HepG2 (cell line): ENCODE data around the gene DOCK2. TPM values are rescaled to one million over a fixed set of nuclear protein-coding genes. Genes with fewer than 3 reads are reported as not detected.

ENCODE experiments used
- ATAC-seq: fragments of 200-7000 bp; cut with Tn5 transposase; 3 replicates; pipeline ENCODE4 v1.9.1; 2020; ENCODE audit warnings: mild to moderate bottlenecking, moderate library complexity
- BruUV-seq: library from RNA; stranded (reverse); fragments of 400-500 nt; replicated peaks from 2 replicates; lab custom pipeline; 2021; lab: Mats Ljungman, UMichigan
- CTCF ChIA-PET: fragments of 300-600 bp; formaldehyde crosslinking; extraction: SDS; loops from one replicate; lab custom pipeline; 2021; ENCODE audit warnings: low total read pairs, inconsistent platforms, low intra/inter-chr PET ratio; lab: Yijun Ruan, JAX
- POLR2A ChIA-PET: fragments of 350-600 bp; sonication (Branson Sonifier 250); formaldehyde crosslinking; loops from one replicate; lab custom pipeline; 2020; ENCODE audit warnings: antibody characterized with exemption, inconsistent platforms; lab: Yijun Ruan, JAX
- DNase-seq: peaks from one replicate; pipeline ENCODE4 v3.0.0-alpha.2; 2015; ENCODE audit warnings: low spot score
- FAIRE-seq: peaks from 3 replicates; lab custom pipeline; 2011; peaks lifted over from hg19 to GRCh38; lab: Jason Lieb, UNC
- H2AFZ ChIP-seq: one replicate; pipeline ENCODE4 v1.6.1; 2011; ENCODE audit warnings: low read length, inconsistent platforms
- H3K27ac ChIP-seq: fragments of 300-600 bp; 3 replicates; pipeline ENCODE4 v1.8.0; 2011; ENCODE audit warnings: mixed run types, mild to moderate bottlenecking, mixed read lengths, low read length, inconsistent platforms; ENCODE audit not compliant: insufficient read depth; ENCODE audit errors: extremely low read length
- H3K27me3 ChIP-seq, 2 experiments: fragments of 200-600 bp in 1 of 2; 2 replicates in 1 of 2; 3 replicates in 1 of 2; pipeline versions ENCODE4 v1.6.0 to v1.8.0; 2011; ENCODE audit warnings: low read length in 2 of 2, mild to moderate bottlenecking in 2 of 2, moderate library complexity in 2 of 2, inconsistent platforms in 1 of 2; ENCODE audit not compliant: insufficient read depth in 2 of 2, control insufficient read depth in 1 of 2
- H3K36me3 ChIP-seq, 2 experiments: fragments of 200-600 bp in 1 of 2; replicated peaks in 1 of 2; 2 replicates in 1 of 2; 3 replicates in 1 of 2; pipeline versions ENCODE4 v1.5.1 to v1.8.0; 2011; ENCODE audit warnings: low read length in 2 of 2, inconsistent platforms in 1 of 2; ENCODE audit not compliant: insufficient read depth in 2 of 2, control insufficient read depth in 1 of 2
- H3K4me1 ChIP-seq: 2 replicates; pipeline ENCODE4 v1.5.1; 2012; ENCODE audit warnings: low read length, inconsistent platforms; ENCODE audit not compliant: insufficient read depth
- H3K4me2 ChIP-seq: 2 replicates; pipeline ENCODE4 v1.6.0; 2011; ENCODE audit warnings: low read depth, low read length, inconsistent platforms
- H3K4me3 ChIP-seq, 3 experiments: fragments of 200-600 bp in 1 of 3; sonication (generic), shearing (Covaris generic) in 1 of 3; replicated peaks in 1 of 3; 2 replicates each; pipeline ENCODE4 v1.5.1; 2011 to 2016; ENCODE audit warnings: low read length in 3 of 3, inconsistent platforms in 2 of 3, low read depth in 2 of 3, mild to moderate bottlenecking in 2 of 3, control low read depth in 1 of 3, mixed read lengths in 1 of 3; ENCODE audit not compliant: insufficient read depth in 1 of 3
- H3K79me2 ChIP-seq: one replicate; pipeline ENCODE4 v1.6.1; 2011; ENCODE audit warnings: low read length, inconsistent platforms; ENCODE audit not compliant: insufficient read depth
- H3K9ac ChIP-seq: 2 replicates; pipeline ENCODE4 v1.6.0; 2011; ENCODE audit warnings: mild to moderate bottlenecking, low read depth, low read length, inconsistent platforms; ENCODE audit not compliant: insufficient read depth
- H3K9me3 ChIP-seq: 2 replicates; pipeline ENCODE4 v1.5.1; 2012; ENCODE audit warnings: mild to moderate bottlenecking, low read length
- H4K20me1 ChIP-seq: 2 replicates; pipeline ENCODE4 v1.6.0; 2011; ENCODE audit warnings: inconsistent platforms, mild to moderate bottlenecking, low read length, moderate library complexity; ENCODE audit not compliant: insufficient read depth
- HMG20B ChIP-seq: conservative IDR thresholded peaks from 2 replicates; pipeline ENCODE4 v1.6.1; 2016; ENCODE audit warnings: missing genetic modification reagents, missing compliant biosample characterization
- MTA3 ChIP-seq: sonication (generic); formaldehyde crosslinking; IDR thresholded peaks from 2 replicates; pipeline ENCODE4 v1.4.0; 2020; ENCODE audit warnings: missing genetic modification reagents
- PPARG ChIP-seq: conservative IDR thresholded peaks from 2 replicates; pipeline ENCODE4 v1.6.1; 2016; ENCODE audit warnings: missing biosample characterization, missing genetic modification reagents
- SNAI1 ChIP-seq: sonication (generic); formaldehyde crosslinking; IDR thresholded peaks from 2 replicates; pipeline ENCODE4 v1.5.0; 2020; ENCODE audit warnings: mild to moderate bottlenecking, missing genetic modification reagents, borderline replicate concordance
- TCF7 ChIP-seq: sonication (generic); IDR thresholded peaks from 2 replicates; pipeline ENCODE4 v1.6.1; 2016; ENCODE audit warnings: antibody characterized with exemption, low read depth
- THAP11 ChIP-seq: IDR thresholded peaks from 2 replicates; pipeline ENCODE4 v1.6.1; 2016; ENCODE audit warnings: missing biosample characterization, missing genetic modification reagents
- TIGD3 ChIP-seq: sonication (generic); formaldehyde crosslinking; IDR thresholded peaks from 2 replicates; pipeline ENCODE4 v1.5.1; 2020; ENCODE audit warnings: mild to moderate bottlenecking, missing genetic modification reagents, borderline replicate concordance
- ZGPAT ChIP-seq: IDR thresholded peaks from 2 replicates; pipeline ENCODE4 v1.6.1; 2016; ENCODE audit warnings: mild to moderate bottlenecking
- ZNF18 ChIP-seq: sonication (generic); formaldehyde crosslinking; IDR thresholded peaks from 2 replicates; pipeline ENCODE4 v1.8.0; 2022; ENCODE audit warnings: mild to moderate bottlenecking, missing genetic modification reagents; ENCODE audit not compliant: insufficient replicate concordance
- ZNF441 ChIP-seq: sonication (generic); formaldehyde crosslinking; IDR thresholded peaks from 2 replicates; pipeline ENCODE4 v1.7.0; 2021; ENCODE audit warnings: missing genetic modification reagents, borderline replicate concordance
- ZNF577 ChIP-seq: sonication (generic); formaldehyde crosslinking; IDR thresholded peaks from 2 replicates; pipeline ENCODE4 v1.4.0; 2020; ENCODE audit warnings: mild to moderate bottlenecking, low read depth, missing genetic modification reagents, borderline replicate concordance
- ZNF724P ChIP-seq: sonication (generic); formaldehyde crosslinking; IDR thresholded peaks from 2 replicates; pipeline ENCODE4 v1.8.0; 2022; ENCODE audit warnings: missing genetic modification reagents, borderline replicate concordance
- WGBS: methylation state at CpG from one replicate; pipeline ENCODE4 v1.1.6; 2017; ENCODE audit warnings: low lambda C conversion rate; 5-methylcytosine and 5-hydroxymethylcytosine counted together
- in situ Hi-C: cut with HindIII; loops from 2 replicates; pipeline ENCODE4 v1.10.0; 2017; ENCODE audit warnings: low pct_unique_long_range_greater_than_20kb; ENCODE audit not compliant: extremely low pct_ligation_motif_present
- intact Hi-C: fragments of 100-400 bp; cut with micrococcal nuclease; formaldehyde crosslinking; loops from one replicate; pipeline ENCODE4 v1.10.0; 2022; ENCODE audit not compliant: unreplicated experiment
- polyA plus RNA-seq, 8 experiments: library from polyadenylated mRNA; depleted of rRNA in 3 of 8; stranded (reverse) in 7 of 8; unstranded in 1 of 8; fragments of >200 nt; fragmentation: Illumina TruSeq in 4 of 8; extraction: Trizol in 4 of 8; gene quantifications; 2 replicates each; pipeline versions ENCODE4 v1.2.1 to v1.2.3, GENCODE V29; 2011 to 2016; ENCODE audit warnings: low read depth in 4 of 8, missing spikeins in 1 of 8, mixed read lengths in 1 of 8; ENCODE audit not compliant: insufficient read depth in 1 of 8
- total RNA-seq, 5 experiments: library from RNA; depleted of rRNA; stranded (reverse); fragments of >200 nt; fragmentation: Illumina TruSeq; extraction: Trizol; gene quantifications; 2 replicates each; pipeline ENCODE4 v1.2.3, GENCODE V29; 2016; ENCODE audit warnings: low read depth in 1 of 5

DOCK2 gene
- total and polyA plus RNA-seq, 2 of the 13 experiments (the other 11 are each of a cell fraction or from before 2014, with no cell fraction given) = not detected

GRCh38 chr5:170095646-170096045 is 458.6 kb downstream of the DOCK2 start:
- FAIRE-seq = no peak
- Histone ChIP-seq H3K4me3 (no peak overlapping the region), H3K79me2 (no peaks in the 10 kb centered on the region), H3K9me3 (no peaks in the 10 kb centered on the region), H3K4me2 (no peak overlapping the region), H3K4me1 (no peaks in the 10 kb centered on the region), H2AFZ (no peak overlapping the region), H4K20me1 (no peaks in the 10 kb centered on the region), H3K36me3 (no peaks in the 10 kb centered on the region), H3K27me3 (peaks cover 1 to 2% of the 10 kb centered on the region in 2 experiments; a peak in 3 of 5 replicates), H3K9ac (no peak overlapping the region), H3K27ac (no peak overlapping the region)
- WGBS = 0% methylated on average over 1 of the region's 1 CpG
- in situ Hi-C loops = no loop called here
- intact Hi-C loops = no loop called here
- DNase-seq = no peak
- POLR2A ChIA-PET = no interaction called here
- no peak for ATAC-seq
- CTCF ChIA-PET = no interaction called here
- no TSS peak for BruUV-seq
- TF ChIP-seq ZNF577 (CRISPR knock-in tag) (no peak), THAP11 (CRISPR knock-in tag) (no peak), ZGPAT (no peak), PPARG (no peak), SNAI1 (CRISPR knock-in tag) (no peak), ZNF441 (CRISPR knock-in tag) (no peak), ZNF724P (CRISPR knock-in tag) (no peak), HMG20B (CRISPR knock-in tag) (no peak), MTA3 (CRISPR knock-in tag) (no peak), TCF7 (no peak), ZNF18 (CRISPR knock-in tag) (no peak), TIGD3 (CRISPR knock-in tag) (no peak)
- TF ChIP-seq, all 625 proteins: peak for 0
